ENCODE measurements around the gene OPRD1.
A peak's percentile ranks its signal among the peaks of the same experiment; 100 is the strongest.

Gene OPRD1

DNA sequence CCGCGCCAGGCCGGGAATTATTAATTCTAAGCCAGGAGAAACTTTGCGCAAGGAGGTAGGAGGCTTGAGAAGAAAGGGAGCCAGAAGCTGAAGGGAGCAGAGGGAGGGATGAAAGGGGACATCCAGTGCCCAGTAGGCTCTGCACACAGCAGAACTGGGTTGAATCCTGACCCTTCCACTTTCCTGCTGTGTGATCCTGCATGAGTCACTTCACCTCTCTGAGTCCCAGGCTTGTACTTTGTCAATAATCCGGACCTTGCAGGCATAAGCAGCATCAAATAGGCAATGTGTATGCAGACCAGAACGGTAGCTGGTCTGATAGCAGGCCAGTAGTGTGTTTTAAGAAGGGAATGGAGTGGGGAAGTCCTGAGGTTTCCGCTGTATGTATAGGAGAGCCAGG is 76.9 kb downstream of the OPRD1 start:
- no peak overlapping the region for H3K4me3 ChIP-seq (ENCODE audit: low read depth, low read length)
- in situ Hi-C loops (cut with HindIII; ENCODE audit: low sequenced_read_pairs) = no loop called here
- TF ChIP-seq, protein P1, sequence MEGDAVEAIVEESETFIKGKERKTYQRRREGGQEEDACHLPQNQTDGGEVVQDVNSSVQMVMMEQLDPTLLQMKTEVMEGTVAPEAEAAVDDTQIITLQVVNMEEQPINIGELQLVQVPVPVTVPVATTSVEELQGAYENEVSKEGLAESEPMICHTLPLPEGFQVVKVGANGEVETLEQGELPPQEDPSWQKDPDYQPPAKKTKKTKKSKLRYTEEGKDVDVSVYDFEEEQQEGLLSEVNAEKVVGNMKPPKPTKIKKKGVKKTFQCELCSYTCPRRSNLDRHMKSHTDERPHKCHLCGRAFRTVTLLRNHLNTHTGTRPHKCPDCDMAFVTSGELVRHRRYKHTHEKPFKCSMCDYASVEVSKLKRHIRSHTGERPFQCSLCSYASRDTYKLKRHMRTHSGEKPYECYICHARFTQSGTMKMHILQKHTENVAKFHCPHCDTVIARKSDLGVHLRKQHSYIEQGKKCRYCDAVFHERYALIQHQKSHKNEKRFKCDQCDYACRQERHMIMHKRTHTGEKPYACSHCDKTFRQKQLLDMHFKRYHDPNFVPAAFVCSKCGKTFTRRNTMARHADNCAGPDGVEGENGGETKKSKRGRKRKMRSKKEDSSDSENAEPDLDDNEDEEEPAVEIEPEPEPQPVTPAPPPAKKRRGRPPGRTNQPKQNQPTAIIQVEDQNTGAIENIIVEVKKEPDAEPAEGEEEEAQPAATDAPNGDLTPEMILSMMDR (IDR thresholded peaks at IDR 0.05; ENCODE audit: low read depth, low read length) = no peak
- DNase-seq (ENCODE audit: low read depth, low spot score) = no peak

- in situ Hi-C loops (cut with HindIII; ENCODE audit: low sequenced_read_pairs) = no loop called here
- H3K4me3 ChIP-seq (ENCODE audit: low read depth, low read length) = no peak overlapping the region
- TF ChIP-seq, protein P1 (IDR thresholded peaks at IDR 0.05; ENCODE audit: low read depth, low read length) = no peak
Observed at GRCh38 chr1:28889357-28889756, 77.4 kb downstream of the OPRD1 start.

GRCh38 chr1:28890435-28890834 is 78.5 kb downstream of the OPRD1 start:
- DNase-seq (ENCODE audit: low read depth, low spot score) = no peak
- TF ChIP-seq, protein P1 (IDR thresholded peaks at IDR 0.05; ENCODE audit: low read depth, low read length) = no peak
- no peak overlapping the region for H3K4me3 ChIP-seq (ENCODE audit: low read depth, low read length)
- in situ Hi-C loops (cut with HindIII; ENCODE audit: low sequenced_read_pairs) = no loop called here

More at GRCh38 chr1:28889357-28889756, 77.4 kb downstream of the OPRD1 start:
- no peak for DNase-seq (ENCODE audit: low read depth, low spot score)

DNA sequence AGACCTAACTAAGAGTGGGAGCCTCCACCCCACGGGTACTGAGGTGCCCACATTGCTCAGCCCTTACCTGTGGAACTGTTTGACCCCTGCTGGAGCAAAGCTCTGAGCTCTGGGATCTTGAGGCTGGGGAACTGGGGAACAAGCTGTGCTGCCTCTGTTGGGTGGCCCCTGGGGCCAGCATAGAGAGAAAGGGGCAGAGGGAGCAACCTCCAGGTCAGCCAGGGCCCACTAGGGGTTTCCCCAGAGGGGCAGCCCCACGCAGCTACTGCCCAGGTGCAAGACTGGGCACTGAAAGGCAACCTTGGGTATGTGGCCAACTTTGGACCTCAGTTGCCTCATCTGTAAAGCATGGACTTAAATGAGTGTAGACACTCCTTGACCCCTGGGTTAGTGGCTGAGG is 78.9 kb downstream of the OPRD1 start:
- in situ Hi-C loops (cut with HindIII; ENCODE audit: low sequenced_read_pairs) = no loop called here
- DNase-seq (ENCODE audit: low read depth, low spot score) = no peak
- H3K4me3 ChIP-seq (ENCODE audit: low read depth, low read length) = no peak overlapping the region
- TF ChIP-seq, protein P1 (IDR thresholded peaks at IDR 0.05; ENCODE audit: low read depth, low read length) = no peak

- no peak overlapping the region for H3K4me3 ChIP-seq (ENCODE audit: low read depth, low read length)
- TF ChIP-seq, protein P1 (IDR thresholded peaks at IDR 0.05; ENCODE audit: low read depth, low read length) = no peak
- DNase-seq (ENCODE audit: low read depth, low spot score) = no peak
- in situ Hi-C loops (cut with HindIII; ENCODE audit: low sequenced_read_pairs) = no loop called here
Observed at GRCh38 chr1:28891256-28891655, 79.3 kb downstream of the OPRD1 start.

DNA sequence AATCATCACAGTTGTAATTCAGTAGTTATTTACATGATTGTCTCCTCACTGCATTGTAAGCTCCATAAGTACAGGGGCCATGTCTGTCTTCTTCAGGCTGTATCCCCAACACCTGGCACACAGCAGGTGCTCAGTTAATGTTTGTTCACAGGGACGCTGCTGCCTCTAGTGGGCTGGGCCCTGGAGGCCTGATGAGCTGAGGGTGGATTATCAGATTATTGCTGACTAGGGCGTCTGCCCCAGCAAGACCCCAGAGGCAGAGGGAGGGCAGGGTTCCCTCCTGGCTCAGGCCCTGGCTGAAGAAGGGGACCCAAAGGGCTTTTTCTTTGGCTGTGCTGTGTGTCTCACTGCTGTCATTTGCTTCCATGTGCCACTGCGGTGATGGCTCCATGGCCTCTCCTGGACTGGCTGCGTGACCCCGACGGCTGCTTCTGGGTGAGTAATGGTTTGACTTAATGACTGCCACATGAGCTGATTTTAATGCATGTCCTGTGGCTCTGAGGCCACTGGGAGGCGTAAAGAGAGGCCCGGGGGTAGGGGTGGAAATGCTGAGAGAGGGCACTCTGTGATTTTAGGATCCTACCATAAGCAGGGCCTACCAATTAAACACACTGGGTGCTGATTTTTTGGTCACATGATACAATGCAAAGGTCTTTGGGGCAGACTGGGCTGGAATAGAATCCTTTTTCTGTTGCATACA is 81.6 kb downstream of the OPRD1 start:
- TF ChIP-seq, protein P1 (IDR thresholded peaks at IDR 0.05; ENCODE audit: low read depth, low read length) = peak; percentile 46

More for the DNA sequence above, 81.6 kb downstream of the OPRD1 start:
- H3K4me3 ChIP-seq (ENCODE audit: low read depth, low read length) = no peak overlapping the region
- in situ Hi-C loops (cut with HindIII; ENCODE audit: low sequenced_read_pairs) = no loop called here
- no peak for DNase-seq (ENCODE audit: low read depth, low spot score)
